Dedifferentiated amniotic fluid mesenchymal stem cell (primary cell): ENCODE results near the gene WDR4.
"Not testable (repeated sequence)": the region's sequence is repeated elsewhere in the genome, so short reads cannot be mapped to it uniquely, and the experiment has no call there.

Experiments used
- DNase-seq: peaks from one replicate; pipeline ENCODE4 v3.0.0-alpha.2; 2016; ENCODE audit errors: extremely low spot score

The WDR4 gene

DNA sequence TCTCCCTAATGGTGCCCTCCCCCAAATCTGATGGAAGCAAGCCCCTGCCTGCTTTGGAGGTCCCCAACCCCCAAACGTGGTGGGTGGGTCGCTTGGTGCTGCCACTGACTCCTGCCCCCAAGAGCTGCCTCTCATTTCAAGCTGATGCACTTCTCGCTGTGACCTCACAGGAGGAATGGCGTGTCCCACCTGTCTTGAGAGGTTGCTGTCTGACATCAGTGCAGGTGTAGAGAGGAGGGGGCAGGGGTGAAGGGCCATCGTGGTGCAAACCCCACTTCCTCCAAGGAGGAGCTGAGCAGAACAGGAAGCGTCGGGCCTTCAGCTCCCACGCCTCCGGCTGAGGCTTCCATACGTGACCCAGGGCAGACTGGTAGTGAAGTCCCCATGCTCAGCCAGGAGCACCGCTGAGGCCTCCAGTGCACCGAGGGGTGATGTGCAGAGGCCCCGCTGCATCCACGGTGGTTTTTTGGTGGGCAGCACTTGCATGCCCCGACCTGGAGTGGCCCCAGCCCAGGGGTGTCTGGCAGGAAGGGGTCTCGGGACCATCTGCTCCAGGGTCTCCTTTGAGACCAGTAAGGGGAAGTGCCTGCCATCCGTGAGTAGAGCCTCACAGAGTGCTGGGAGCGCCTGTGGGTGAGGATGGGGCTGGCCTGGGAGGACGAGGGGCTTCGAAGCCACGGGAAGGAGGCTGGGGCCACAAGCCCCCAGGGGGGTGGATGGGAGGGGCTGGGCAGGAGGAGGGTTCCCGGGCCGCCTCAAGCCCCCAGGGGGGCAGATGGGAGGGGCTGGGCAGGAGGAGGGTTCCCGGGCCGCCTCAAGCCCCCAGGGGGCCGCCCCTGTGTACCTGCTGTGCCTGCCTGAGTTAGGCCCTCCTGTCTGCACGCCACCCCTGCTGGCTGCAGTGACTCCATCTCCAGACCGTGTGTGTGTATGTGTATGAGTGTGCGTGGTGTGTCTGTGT is 39.8 kb downstream of the WDR4 start:
- DNase-seq: no peak

DNA sequence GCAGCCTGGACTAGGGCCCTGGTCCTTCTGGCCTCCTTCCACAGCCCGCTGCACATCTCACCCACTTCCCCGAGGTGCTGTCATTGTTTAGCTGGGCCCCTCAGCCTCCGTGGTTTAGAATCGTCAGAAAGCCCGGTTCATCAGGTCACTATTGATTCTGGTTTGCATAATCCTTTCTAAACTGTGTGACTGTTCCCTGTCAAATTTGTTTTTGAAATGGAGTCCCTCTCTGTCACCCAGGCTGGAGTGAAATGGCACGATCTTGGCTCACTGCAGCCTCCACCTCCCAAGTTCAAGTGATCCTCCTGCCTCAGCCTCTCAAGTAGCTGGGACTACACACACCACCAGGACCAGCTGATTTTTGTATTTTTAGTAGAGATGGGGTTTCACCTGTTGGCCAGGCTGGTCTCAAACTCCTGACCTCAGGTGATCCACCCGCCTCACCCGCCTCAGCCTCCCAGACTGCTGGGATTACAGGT is 41.1 kb downstream of the WDR4 start:
- not testable (repeated sequence) for DNase-seq

GRCh38 chr21:42837421-42838211 is 41.7 kb downstream of the WDR4 start:
- no peak for DNase-seq

DNA sequence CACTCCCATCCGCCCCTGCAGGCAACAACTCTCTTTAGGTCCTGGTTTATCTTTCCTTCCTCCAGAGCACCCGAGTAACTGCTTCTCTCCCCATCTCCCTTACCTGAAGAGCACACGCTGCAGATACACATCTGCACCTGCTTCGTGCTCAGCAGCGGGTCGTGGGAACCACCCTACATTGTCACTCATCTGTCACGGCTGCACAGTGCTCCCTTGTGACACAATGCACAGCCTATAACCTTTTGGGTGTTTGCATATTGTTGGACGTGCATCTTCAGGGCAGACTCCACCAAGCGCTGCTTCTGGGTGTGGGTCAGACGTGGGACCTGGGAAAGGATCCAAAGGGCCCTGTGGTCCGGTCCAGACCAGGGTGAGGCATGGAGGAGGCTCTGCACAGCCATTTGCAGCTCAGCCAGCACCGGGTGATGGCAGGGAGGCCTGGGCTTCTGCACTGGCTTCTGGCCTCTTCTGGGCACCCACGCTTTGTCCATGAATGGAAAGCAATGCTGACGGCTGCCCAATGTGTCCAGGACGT is 42.5 kb downstream of the WDR4 start:
- no peak for DNase-seq

DNA sequence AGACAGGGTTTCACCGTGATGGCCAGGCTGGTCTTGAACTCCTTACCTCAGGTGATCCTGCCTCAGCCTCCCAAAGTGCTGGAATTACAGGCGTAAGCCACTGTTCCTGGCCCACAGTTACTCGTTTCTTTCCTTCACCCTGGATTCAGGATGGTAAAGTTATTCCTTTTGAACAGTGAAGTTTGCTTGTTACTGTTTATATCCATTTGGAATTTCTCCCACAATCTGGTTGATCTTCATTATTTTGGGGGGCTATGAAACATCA is 43.0 kb downstream of the WDR4 start:
- no peak for DNase-seq

DNA sequence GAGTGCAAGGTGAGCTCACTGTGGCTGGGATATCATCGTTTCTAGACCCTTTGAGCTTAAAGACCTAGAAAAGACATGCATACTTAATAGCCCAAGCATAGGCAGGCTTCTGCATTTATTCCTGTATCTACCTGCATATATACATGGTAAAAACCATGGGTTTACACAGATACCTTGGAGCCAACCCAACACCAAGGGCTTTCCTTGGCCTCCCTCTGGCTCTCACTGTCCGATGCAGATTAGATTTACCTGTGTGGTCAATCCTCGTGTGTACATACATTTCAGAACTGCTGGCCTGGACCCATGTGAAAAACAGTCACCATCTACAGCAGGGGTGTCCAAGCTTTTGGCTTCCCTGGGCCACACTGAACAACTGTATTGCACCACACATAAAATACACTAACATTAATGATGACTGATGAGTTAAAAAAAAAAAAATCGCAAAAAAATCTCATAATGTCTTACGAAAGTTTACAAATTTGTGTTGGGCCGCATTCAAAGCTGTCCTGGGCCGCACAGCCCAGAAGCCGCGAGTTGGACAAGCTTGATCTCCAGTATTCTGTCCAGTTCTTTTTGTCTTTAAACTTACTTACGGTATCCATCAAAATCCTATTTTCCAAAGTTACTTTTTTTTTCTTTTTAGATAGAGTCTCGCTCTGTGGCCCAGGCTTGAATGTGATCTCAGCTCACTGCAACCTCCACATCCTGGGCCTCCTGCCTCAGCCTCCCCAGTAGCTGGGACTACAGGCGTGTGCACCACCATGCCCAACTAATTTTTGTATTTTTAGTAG is 43.5 kb downstream of the WDR4 start:
- no peak for DNase-seq

- no peak for DNase-seq
Observed at GRCh38 chr21:42835211-42835610, 44.1 kb downstream of the WDR4 start.

DNA sequence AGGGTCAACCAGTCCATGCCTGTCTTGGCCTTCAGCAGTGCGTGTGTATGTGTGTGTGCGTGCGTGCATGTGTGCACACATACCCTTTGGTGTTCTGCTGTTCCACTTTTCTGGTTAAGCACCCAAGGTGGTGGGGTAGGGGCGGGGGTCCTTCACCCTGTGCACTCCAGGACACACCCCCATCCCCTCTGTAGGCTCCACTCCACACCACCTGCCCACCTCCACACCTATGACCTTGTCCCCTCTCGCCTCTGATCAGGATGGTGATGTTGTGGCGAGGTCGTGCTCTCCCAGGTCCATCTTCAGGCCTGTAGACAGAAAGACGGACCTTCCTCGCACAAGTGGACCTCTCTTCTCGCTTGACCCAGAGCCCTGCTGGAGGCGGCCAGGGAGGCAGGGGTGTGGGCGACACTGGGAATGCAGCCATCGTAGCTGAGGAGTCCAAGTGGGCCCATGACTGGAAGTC is 44.6 kb downstream of the WDR4 start:
- DNase-seq: no peak

DNA sequence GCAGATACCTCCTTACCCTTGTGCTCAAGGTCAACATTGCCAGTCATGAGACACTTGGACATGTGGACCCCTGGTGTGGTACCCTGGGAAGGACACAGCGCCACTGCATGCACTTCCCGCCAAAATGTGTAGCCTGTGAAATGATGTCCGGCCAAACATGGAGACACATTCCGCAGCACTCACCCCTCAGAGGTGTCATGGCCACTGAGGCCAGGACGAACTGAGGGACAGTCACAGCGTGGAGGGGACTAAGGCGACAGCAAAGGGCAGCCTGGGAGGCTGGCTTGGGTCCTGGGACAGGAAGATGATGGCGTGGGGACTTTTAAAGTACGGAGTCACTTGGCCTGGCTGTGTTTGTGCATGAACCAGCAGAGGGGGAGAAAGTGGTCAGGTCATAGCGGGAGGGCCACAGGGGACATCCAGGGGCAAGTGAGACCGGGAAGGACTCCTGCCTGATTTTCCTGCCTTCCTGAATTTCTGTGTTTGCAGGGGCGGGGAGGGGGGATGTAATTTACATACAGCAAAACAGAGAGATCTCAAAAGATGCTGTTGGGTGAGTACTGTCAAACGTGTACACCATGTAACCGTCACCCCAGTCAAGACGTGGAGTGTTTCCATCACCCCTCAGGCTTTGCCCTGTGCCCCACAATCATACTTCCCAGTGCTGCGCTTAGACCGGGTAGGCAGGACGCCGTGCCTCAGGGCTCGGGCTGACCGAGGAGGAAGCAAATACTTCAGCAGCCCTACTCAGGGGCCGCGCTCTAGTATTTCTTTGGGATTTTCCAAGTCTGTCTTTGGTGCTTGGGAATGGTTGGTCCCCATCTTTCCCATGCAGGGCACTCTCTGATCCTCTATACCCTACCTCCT is 45.2 kb downstream of the WDR4 start:
- DNase-seq: no peak

GRCh38 chr21:42833439-42833815 is 45.9 kb downstream of the WDR4 start:
- no peak for DNase-seq

DNA sequence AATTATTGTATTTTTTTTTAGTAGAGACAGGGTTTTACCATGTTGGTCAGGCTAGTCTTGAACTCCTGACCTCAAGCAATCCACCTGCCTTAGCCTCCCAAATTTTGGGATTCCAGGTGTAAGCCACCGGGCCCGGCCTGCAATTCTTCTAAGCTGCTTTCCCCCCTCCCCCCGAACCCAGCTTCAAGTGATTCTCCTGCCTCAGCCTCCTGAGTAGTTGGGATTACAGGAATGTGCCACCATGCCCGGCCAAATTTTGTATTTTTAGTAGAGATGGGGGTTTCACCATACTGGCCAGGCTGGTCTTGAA is 47.1 kb downstream of the WDR4 start:
- DNase-seq: not testable (repeated sequence)

DNA sequence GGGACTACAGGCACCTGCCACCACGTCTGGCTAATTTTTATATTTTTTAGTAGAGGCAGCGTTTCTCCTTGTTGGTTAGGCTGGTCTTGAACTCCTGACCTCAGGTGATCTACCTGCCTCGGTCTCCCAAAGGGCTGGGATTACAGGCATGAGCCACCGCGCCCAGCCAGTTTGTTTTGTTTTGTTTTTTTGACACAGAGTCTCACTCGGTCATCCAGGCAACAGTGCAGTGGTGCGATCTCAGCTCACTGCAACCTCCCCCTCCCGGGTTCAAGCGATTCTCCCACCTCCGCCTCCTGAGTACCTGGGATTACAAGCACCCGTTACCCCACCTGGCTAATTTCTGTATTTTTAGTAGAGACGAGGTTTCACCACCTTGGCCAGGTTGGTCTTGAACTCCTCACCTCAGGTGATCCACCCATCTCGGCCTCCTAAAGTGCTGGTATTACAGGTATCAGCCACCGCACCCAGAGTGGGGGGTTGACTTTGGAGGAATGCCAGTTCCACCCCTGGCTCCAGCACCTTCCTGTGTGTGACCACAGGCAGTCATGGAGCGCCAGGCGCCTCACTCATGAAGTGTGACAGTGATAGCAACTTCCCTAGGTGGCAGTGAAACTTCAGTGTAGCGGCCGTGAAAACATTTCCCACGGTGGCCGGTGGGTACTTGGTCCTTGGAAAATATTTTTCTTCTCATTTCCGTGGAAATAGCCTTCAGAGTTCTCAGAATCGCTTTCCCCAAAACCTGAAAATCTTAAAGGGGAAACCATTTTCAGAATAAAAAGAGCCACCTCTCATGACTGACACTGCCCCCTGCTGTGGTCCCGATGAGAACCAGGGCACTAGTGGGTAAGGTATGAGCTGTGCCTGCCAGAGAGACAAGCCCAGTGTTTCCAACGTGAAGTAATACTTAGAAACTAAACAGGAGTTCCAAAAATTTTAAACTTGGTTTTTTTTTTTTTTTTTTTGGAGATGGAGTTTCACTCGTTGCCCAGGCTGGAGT is 48.6 kb downstream of the WDR4 start:
- no peak for DNase-seq

DNA sequence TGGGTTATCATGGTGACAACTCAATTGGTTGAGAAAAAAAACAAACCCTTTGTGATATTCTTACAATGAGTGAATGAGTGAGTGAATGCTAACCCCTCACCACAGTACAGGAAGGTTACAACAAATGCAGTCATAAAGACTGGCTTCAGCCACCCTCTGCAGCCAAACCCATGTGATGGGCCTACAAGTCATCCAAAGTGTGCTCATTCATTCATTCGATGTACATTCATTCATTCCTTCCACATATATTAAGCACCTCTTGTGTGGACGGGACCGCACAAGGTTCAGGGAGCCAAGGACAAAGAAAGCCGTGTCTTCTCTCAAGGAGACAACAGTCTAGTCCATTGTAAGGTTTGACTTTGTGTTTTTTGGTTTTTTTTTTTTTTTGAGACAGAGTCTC is 49.4 kb downstream of the WDR4 start:
- no peak for DNase-seq

- DNase-seq: no peak
Observed at GRCh38 chr21:42829417-42829816, 49.9 kb downstream of the WDR4 start.

- no peak for DNase-seq
Observed at GRCh38 chr21:42827588-42827987, 51.8 kb downstream of the WDR4 start.

DNA sequence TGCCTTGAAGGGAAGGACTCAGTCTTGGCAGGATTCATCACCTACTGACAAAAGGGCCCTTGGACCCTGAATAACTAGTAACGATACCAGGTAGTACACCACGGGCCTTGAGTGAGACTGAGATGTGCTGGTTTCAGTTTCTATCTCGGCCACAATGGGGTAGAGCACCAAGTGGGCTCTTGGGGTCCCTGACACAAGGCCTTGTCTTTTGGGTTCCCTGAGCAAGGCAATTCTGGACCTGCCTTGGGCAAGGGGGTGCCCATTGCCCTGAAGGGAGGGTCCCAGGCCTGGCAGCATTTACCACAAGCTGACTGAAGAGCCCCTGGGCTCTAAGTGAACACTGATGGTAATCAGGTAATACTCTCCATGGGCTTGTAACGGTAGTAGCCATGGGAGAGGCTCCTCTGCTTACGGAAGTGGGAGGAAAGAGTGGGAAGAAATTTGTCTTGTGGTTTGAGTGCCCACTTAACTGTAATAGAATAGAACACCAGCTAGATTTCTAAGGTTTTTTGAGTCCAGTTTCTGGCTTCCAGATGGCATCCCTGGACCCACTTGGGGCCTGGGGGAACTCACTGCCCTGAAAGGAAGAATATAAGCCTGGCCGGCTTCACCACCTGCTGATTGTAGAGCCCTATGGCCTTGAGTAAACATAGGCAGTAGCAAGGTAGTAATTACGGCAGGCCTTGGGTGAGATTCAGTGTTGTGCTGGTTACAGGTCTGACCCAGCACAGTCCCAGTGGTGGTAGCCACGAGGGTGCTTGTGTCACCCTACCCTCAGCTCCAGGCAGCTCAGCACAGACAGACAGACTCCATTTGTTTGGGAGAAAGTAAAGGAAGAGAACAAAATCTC is 58.5 kb downstream of the WDR4 start:
- DNase-seq: no peak

GRCh38 chr21:42819861-42820615 is 59.3 kb downstream of the WDR4 start:
- DNase-seq: no peak

GRCh38 chr21:42818328-42818749 is 61.0 kb downstream of the WDR4 start:
- DNase-seq: no peak
